AG04449 (cell line): ENCODE results near the gene UBN1.
"Not testable (repeated sequence)": the region's sequence is repeated elsewhere in the genome, so short reads cannot be mapped to it uniquely, and the experiment has no call there.

Experiments used
- CTCF ChIA-PET: fragments of 350-600 bp; formaldehyde crosslinking; extraction: SDS; loops from one replicate; lab custom pipeline; 2021; ENCODE audit warnings: antibody characterized with exemption; lab: Yijun Ruan, JAX
- POLR2A ChIA-PET: fragments of 400-600, 350-600 bp; formaldehyde crosslinking; extraction: SDS; loops from one replicate; lab custom pipeline; 2020; ENCODE audit warnings: antibody characterized with exemption, inconsistent platforms; lab: Yijun Ruan, JAX
- DNase-seq: peaks from one replicate; pipeline ENCODE4 v3.0.0-alpha.2; 2010; ENCODE audit warnings: low read depth, low spot score
- H3K4me3 ChIP-seq: 2 replicates; pipeline ENCODE4 v1.5.1; 2011; ENCODE audit warnings: low read depth, mild to moderate bottlenecking, control low read depth, low read length
- TF ChIP-seq, protein P1 (sequence below): IDR thresholded peaks from one replicate; pipeline ENCODE4 v1.5.1; 2011; ENCODE audit warnings: mild to moderate bottlenecking, moderate library complexity, low read length, control low read depth, inconsistent platforms; ENCODE audit not compliant: insufficient read depth; ENCODE audit errors: missing control alignments

The UBN1 gene

DNA sequence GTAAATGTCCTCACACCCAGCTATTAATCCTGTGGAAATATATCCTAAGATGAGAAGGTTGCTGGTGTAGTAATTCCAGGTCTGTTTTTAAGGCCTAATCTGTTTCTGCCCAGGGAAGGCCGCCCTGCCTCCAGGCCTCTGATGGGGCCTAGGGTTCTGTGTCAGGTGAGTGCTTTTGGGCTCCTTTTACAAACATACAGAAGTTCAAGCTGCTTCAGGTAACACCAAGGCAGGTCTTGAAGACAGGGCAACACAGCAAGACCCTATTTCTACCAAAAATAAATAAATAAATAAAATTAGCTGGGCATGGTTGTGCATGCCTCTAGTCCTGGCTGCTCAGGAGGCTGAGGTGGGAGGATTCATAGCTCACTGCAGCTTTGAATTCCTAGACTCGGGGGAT, 80.4 kb downstream of the UBN1 start:
- POLR2A ChIA-PET: no interaction called here

DNA sequence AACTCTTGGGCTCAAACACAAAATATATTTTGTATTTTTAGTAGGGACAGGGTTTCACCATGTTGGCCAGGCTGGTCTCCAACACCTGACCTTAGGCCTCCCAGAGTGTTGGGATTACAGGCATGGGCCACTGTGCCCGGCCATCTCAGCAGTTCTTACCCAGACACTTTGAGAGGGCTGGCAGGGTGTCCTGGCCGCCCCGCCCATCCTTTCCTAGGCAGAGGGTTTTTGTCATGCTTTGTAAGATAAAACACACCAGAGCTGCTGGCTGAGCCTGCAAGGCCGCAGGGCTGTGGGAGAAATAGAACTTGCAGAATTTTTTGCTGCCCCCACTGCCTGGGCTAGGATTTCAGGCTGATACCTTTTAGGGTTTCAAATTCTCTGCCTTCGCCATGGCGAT, 80.9 kb downstream of the UBN1 start:
- TF ChIP-seq, protein P1, sequence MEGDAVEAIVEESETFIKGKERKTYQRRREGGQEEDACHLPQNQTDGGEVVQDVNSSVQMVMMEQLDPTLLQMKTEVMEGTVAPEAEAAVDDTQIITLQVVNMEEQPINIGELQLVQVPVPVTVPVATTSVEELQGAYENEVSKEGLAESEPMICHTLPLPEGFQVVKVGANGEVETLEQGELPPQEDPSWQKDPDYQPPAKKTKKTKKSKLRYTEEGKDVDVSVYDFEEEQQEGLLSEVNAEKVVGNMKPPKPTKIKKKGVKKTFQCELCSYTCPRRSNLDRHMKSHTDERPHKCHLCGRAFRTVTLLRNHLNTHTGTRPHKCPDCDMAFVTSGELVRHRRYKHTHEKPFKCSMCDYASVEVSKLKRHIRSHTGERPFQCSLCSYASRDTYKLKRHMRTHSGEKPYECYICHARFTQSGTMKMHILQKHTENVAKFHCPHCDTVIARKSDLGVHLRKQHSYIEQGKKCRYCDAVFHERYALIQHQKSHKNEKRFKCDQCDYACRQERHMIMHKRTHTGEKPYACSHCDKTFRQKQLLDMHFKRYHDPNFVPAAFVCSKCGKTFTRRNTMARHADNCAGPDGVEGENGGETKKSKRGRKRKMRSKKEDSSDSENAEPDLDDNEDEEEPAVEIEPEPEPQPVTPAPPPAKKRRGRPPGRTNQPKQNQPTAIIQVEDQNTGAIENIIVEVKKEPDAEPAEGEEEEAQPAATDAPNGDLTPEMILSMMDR: no peak
- no peak for DNase-seq
- ChIA-PET POLR2A (no interaction called here), CTCF (no interaction called here)
- H3K4me3 ChIP-seq: no peak overlapping the region

More for the DNA sequence above, 80.4 kb downstream of the UBN1 start:
- TF ChIP-seq, protein P1: no peak
- CTCF ChIA-PET: interaction anchor here (1.1 kb wide), 1 partner anchor 28 kb away, joined by 3 read pairs; no protein-coding TSS in a partner anchor
- H3K4me3 ChIP-seq: no peak overlapping the region
- DNase-seq: no peak

DNA sequence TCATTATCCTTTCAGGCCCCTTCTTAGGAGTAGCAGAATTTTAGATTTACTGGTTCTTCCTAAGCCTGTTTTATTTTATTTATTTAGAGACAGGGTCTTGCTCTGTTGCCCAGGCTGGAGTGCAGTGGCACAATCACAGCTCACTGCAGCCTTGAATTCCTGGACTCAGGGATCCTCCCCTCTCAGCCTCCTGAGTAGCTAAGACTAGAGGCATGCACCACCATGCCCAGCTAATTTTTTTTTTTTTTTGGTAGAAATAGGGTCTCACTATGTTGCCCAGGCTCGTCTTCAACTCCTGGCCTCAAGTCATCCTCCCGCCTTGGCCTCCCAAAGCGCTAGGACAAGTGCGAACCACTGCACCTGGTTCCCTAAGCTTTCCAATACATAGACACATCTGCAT, 82.3 kb downstream of the UBN1 start:
- POLR2A ChIA-PET, DNase-seq, CTCF ChIA-PET, H3K4me3 ChIP-seq: not testable (repeated sequence)

DNA sequence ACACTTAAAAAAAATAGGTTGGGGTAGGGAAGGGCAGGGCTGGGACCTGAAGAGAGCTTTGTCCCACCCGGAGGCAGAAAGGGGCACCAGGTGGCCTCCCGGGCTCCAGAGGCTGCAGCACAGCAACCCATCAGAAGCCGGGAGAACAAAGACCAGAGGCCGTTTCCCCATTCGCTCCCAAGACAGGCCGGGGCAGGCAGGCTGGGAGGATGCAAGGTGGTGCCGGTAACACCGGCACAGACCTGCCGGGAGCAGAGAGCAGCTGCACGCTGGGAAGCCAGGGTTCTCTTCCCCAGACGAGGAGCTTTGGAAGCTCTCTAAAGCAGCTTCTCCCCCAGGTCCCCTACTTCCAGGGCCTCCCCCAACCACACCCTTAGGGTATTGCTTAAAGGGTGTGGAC, 84.1 kb downstream of the UBN1 start:
- TF ChIP-seq, protein P1: no peak
- CTCF ChIA-PET: interaction anchor here (1.3 kb wide), 1 partner anchor 25 kb away, joined by 5 read pairs; no protein-coding TSS in a partner anchor
- no peak overlapping the region for H3K4me3 ChIP-seq
- DNase-seq: no peak
- POLR2A ChIA-PET: no interaction called here
